HL-60 (cell line): ENCODE results near the gene OGG1.

ENCODE experiments used
- CTCF ChIP-seq: IDR thresholded peaks from one replicate; pipeline ENCODE4 v1.5.1; 2011; ENCODE audit warnings: low read length, control low read depth, inconsistent platforms; ENCODE audit not compliant: insufficient read depth
- GABPA ChIP-seq: IDR thresholded peaks from 2 replicates; pipeline ENCODE4 v1.6.1; 2012; ENCODE audit warnings: low read depth
- POLR2AphosphoS5 ChIP-seq: IDR thresholded peaks from 2 replicates; pipeline ENCODE4 v1.6.1; 2012; ENCODE audit warnings: low read depth
- REST ChIP-seq: IDR thresholded peaks from 2 replicates; pipeline ENCODE4 v1.6.1; 2012; ENCODE audit warnings: low read depth; ENCODE audit not compliant: insufficient replicate concordance
- SPI1 ChIP-seq: IDR thresholded peaks from 2 replicates; pipeline ENCODE4 v1.6.1; 2012; ENCODE audit warnings: low read depth, mild to moderate bottlenecking, borderline replicate concordance

- peak; percentile 51 for TF ChIP-seq POLR2AphosphoS5
- no peak for TF ChIP-seq CTCF
- peak; percentile 5; the same call in 1 of the 2 replicates for TF ChIP-seq GABPA
- no peak for TF ChIP-seq REST
- TF ChIP-seq SPI1, result peak; percentile 78
These were observed 30.1 kb downstream of the OGG1 start for GRCh38 chr3:9779721-9780457.
